H1 (cell line): Measurements from ENCODE around the gene GDF2. TPM values are rescaled to one million over a fixed set of nuclear protein-coding genes. Genes with fewer than 3 reads are reported as not detected.

Experiments used
- CTCF ChIA-PET: fragments of 300-600 bp; sonication (Branson Sonifier 250); formaldehyde crosslinking; loops from one replicate; lab custom pipeline; 2021; ENCODE audit not compliant: partially characterized antibody; lab: Charles Lee
- POLR2A ChIA-PET: fragments of 300-600 bp; sonication (Branson Sonifier 250); formaldehyde crosslinking; loops from one replicate; lab custom pipeline; 2021; ENCODE audit warnings: inconsistent platforms; ENCODE audit not compliant: partially characterized antibody; lab: Charles Lee
- DNase-seq, 2 experiments: peaks; one replicate each; pipeline versions ENCODE4 v3.0.0 to v3.0.0-alpha.2; 2010 to 2022; ENCODE audit warnings: low spot score in 2 of 2, low read depth in 1 of 2, mixed read lengths in 1 of 2
- FAIRE-seq: peaks from 2 replicates; lab custom pipeline; 2011; peaks lifted over from hg19 to GRCh38; lab: Jason Lieb, UNC
- H2AFZ ChIP-seq: 2 replicates; pipeline ENCODE4 v1.8.1; 2012; ENCODE audit warnings: low read length, inconsistent platforms
- H2AK5ac ChIP-seq: 2 replicates; pipeline ENCODE4 v1.6.1; 2013; ENCODE audit warnings: low read depth, low read length
- H2BK120ac ChIP-seq: replicated peaks from 2 replicates; pipeline ENCODE3; 2013; ENCODE audit warnings: low read depth, low read length, inconsistent platforms
- H2BK12ac ChIP-seq: 2 replicates; pipeline ENCODE4 v1.6.1; 2013; ENCODE audit warnings: low read depth, low read length
- H2BK15ac ChIP-seq: 2 replicates; pipeline ENCODE4 v1.6.1; 2013; ENCODE audit warnings: low read length
- H2BK20ac ChIP-seq: 2 replicates; pipeline ENCODE4 v1.6.1; 2013; ENCODE audit warnings: low read length
- H2BK5ac ChIP-seq: 2 replicates; pipeline ENCODE4 v1.6.1; 2013; ENCODE audit warnings: low read depth, low read length
- H3K14ac ChIP-seq: 2 replicates; pipeline ENCODE4 v1.6.1; 2013; ENCODE audit warnings: inconsistent platforms; ENCODE audit not compliant: insufficient read length
- H3K18ac ChIP-seq: 2 replicates; pipeline ENCODE4 v1.6.1; 2013; ENCODE audit warnings: low read length; ENCODE audit errors: extremely low read depth
- H3K23ac ChIP-seq: 2 replicates; pipeline ENCODE4 v1.6.1; 2013; ENCODE audit warnings: inconsistent platforms; ENCODE audit not compliant: insufficient read length
- H3K23me2 ChIP-seq: 2 replicates; pipeline ENCODE4 v1.6.1; 2013; ENCODE audit warnings: low read depth, low read length
- H3K27ac ChIP-seq: 2 replicates; pipeline ENCODE4 v1.6.1; 2011; ENCODE audit warnings: low read depth, low read length, inconsistent platforms
- H3K27me3 ChIP-seq, 4 experiments: replicated peaks in 1 of 4; 1 replicate in 1 of 4; 2 replicates in 3 of 4; pipeline versions ENCODE4 v1.6.1 to v1.8.1; 2011 to 2013; ENCODE audit warnings: low read length in 3 of 4, mild to moderate bottlenecking in 3 of 4, inconsistent platforms in 2 of 4, mixed read lengths in 2 of 4, moderate library complexity in 1 of 4; ENCODE audit not compliant: control insufficient read depth in 3 of 4, insufficient read depth in 3 of 4; ENCODE audit errors: extremely low read depth in 1 of 4
- H3K36me3 ChIP-seq, 4 experiments: 2 replicates each; pipeline versions ENCODE4 v1.6.1 to v1.8.1; 2011 to 2013; ENCODE audit warnings: mild to moderate bottlenecking in 4 of 4, low read length in 3 of 4, moderate library complexity in 2 of 4, control low read depth in 1 of 4, inconsistent platforms in 1 of 4; ENCODE audit not compliant: insufficient read depth in 4 of 4, control insufficient read depth in 2 of 4
- H3K4ac ChIP-seq: replicated peaks from 2 replicates; pipeline ENCODE3; 2013; ENCODE audit warnings: low read length, low read depth, mixed read lengths, inconsistent platforms; ENCODE audit not compliant: insufficient read length
- H3K4me1 ChIP-seq, 4 experiments: replicated peaks in 1 of 4; 1 replicate in 1 of 4; 2 replicates in 3 of 4; pipeline versions ENCODE4 v1.6.1 to v1.8.1; 2011 to 2013; ENCODE audit warnings: low read length in 3 of 4, inconsistent platforms in 2 of 4, mixed read lengths in 1 of 4; ENCODE audit not compliant: insufficient read depth in 4 of 4, control insufficient read depth in 3 of 4
- H3K4me2 ChIP-seq, 2 experiments: 2 replicates each; pipeline versions ENCODE4 v1.6.1 to v1.8.1; 2011 to 2013; ENCODE audit warnings: low read depth in 2 of 2, low read length in 2 of 2, control low read depth in 1 of 2, inconsistent platforms in 1 of 2, mild to moderate bottlenecking in 1 of 2; ENCODE audit not compliant: insufficient read depth in 1 of 2
- H3K4me3 ChIP-seq, 4 experiments: fragments of 200-600, 300-600 bp in 1 of 4; sonication (generic), shearing (Covaris generic), sonication (Bioruptor Twin) in 1 of 4; 2 replicates each; pipeline versions ENCODE4 v1.5.1 to v1.8.1; 2011 to 2016; ENCODE audit warnings: low read length in 4 of 4, low read depth in 3 of 4, control low read depth in 2 of 4, inconsistent platforms in 2 of 4, mild to moderate bottlenecking in 2 of 4, mixed read lengths in 1 of 4, moderate library complexity in 1 of 4; ENCODE audit not compliant: insufficient read depth in 2 of 4; ENCODE audit errors: extremely low read depth in 1 of 4
- H3K56ac ChIP-seq: replicated peaks from 2 replicates; pipeline ENCODE3; 2013; ENCODE audit warnings: low read depth, mild to moderate bottlenecking, mixed read lengths, low read length, inconsistent platforms; ENCODE audit not compliant: insufficient read length
- H3K79me1 ChIP-seq: 2 replicates; pipeline ENCODE4 v1.6.1; 2013; ENCODE audit warnings: low read depth, low read length, control low read depth
- H3K79me2 ChIP-seq, 2 experiments: 2 replicates each; pipeline versions ENCODE4 v1.6.1 to v1.8.1; 2012 to 2013; ENCODE audit warnings: low read length in 2 of 2, mild to moderate bottlenecking in 2 of 2, inconsistent platforms in 1 of 2; ENCODE audit not compliant: insufficient read depth in 2 of 2, control insufficient read depth in 1 of 2
- H3K9ac ChIP-seq, 4 experiments: replicated peaks in 1 of 4; 1 replicate in 1 of 4; 2 replicates in 3 of 4; pipeline versions ENCODE4 v1.6.1 to v1.8.1; 2011 to 2013; ENCODE audit warnings: low read depth in 3 of 4, low read length in 3 of 4, control low read depth in 2 of 4, mild to moderate bottlenecking in 2 of 4, moderate library complexity in 2 of 4, inconsistent platforms in 1 of 4; ENCODE audit errors: extremely low read depth in 1 of 4
- H3K9me3 ChIP-seq, 2 experiments: 2 replicates each; pipeline versions ENCODE4 v1.6.1 to v1.8.1; 2012 to 2013; ENCODE audit warnings: mild to moderate bottlenecking in 2 of 2, moderate library complexity in 2 of 2, control low read depth in 1 of 2, inconsistent platforms in 1 of 2, low read depth in 1 of 2, low read length in 1 of 2, mixed read lengths in 1 of 2; ENCODE audit not compliant: insufficient read depth in 2 of 2
- H4K20me1 ChIP-seq, 2 experiments: replicated peaks in 1 of 2; 2 replicates each; pipeline versions ENCODE3 to v1.8.1; 2011 to 2013; ENCODE audit warnings: inconsistent platforms in 2 of 2, low read length in 2 of 2, mild to moderate bottlenecking in 1 of 2; ENCODE audit not compliant: insufficient read depth in 2 of 2, control insufficient read depth in 1 of 2
- H4K5ac ChIP-seq: 2 replicates; pipeline ENCODE4 v1.6.1; 2013; ENCODE audit warnings: low read length, low read depth, mixed read lengths, inconsistent platforms; ENCODE audit not compliant: insufficient read length
- H4K8ac ChIP-seq: 2 replicates; pipeline ENCODE4 v1.8.0; 2013; ENCODE audit warnings: mild to moderate bottlenecking, moderate library complexity, low read length, inconsistent platforms; ENCODE audit not compliant: insufficient read depth; ENCODE audit errors: extremely low read depth
- H4K91ac ChIP-seq: replicated peaks from 2 replicates; pipeline ENCODE3; 2013; ENCODE audit warnings: low read length, mixed read lengths, inconsistent platforms; ENCODE audit not compliant: insufficient read length
- CTBP2 ChIP-seq: IDR thresholded peaks from 2 replicates; pipeline ENCODE4 v1.7.0; 2011; ENCODE audit warnings: borderline replicate concordance, mild to moderate bottlenecking, moderate library complexity, mixed read lengths, low read length; ENCODE audit not compliant: insufficient read depth, insufficient read length
- FOSL1 ChIP-seq: IDR thresholded peaks from 2 replicates; pipeline ENCODE4 v1.6.1; 2011; ENCODE audit warnings: mild to moderate bottlenecking, low read depth, low read length, moderate library complexity; ENCODE audit not compliant: insufficient read depth
- JUND ChIP-seq: IDR thresholded peaks from 2 replicates; pipeline ENCODE4 v1.6.1; 2011; ENCODE audit warnings: mild to moderate bottlenecking, improper control_type of control experiment, low read length
- KDM5A ChIP-seq: fragments of 200-600 bp; IDR thresholded peaks from 2 replicates; pipeline ENCODE4 v1.7.1; 2012; ENCODE audit warnings: mild to moderate bottlenecking, low read length, inconsistent platforms, mixed read lengths
- PHF8 ChIP-seq: fragments of 200-600 bp; sonication (generic); conservative IDR thresholded peaks from 2 replicates; pipeline ENCODE4 v1.7.1; 2012; ENCODE audit warnings: low read depth, mild to moderate bottlenecking, inconsistent platforms, low read length, moderate library complexity
- POLR2A ChIP-seq, 2 experiments: IDR thresholded peaks; 1 replicate in 1 of 2; 2 replicates in 1 of 2; pipeline ENCODE4 v1.6.1; 2011; ENCODE audit warnings: low read depth in 2 of 2, low read length in 2 of 2, mild to moderate bottlenecking in 2 of 2; ENCODE audit errors: control extremely low read depth in 1 of 2
- POU5F1 ChIP-seq: IDR thresholded peaks from 2 replicates; pipeline ENCODE4 v1.6.1; 2011; ENCODE audit warnings: low read depth, mild to moderate bottlenecking, low read length, moderate library complexity
- RNF2 ChIP-seq: fragments of 200-900, 300-1000 bp; sonication (generic); IDR thresholded peaks from 2 replicates; pipeline ENCODE4 v1.7.1; 2016; ENCODE audit warnings: borderline replicate concordance, low read depth, mild to moderate bottlenecking, antibody characterized with exemption, low read length; ENCODE audit not compliant: poor library complexity, severe bottlenecking; ENCODE audit errors: missing control alignments
- SIX5 ChIP-seq: IDR thresholded peaks from 2 replicates; pipeline ENCODE4 v1.6.1; 2011; ENCODE audit warnings: mild to moderate bottlenecking, low read depth, low read length
- YY1 ChIP-seq: IDR thresholded peaks from 2 replicates; pipeline ENCODE4 v1.6.1; 2011; ENCODE audit warnings: low read depth, mild to moderate bottlenecking, low read length
- WGBS, 2 experiments: shearing (Covaris generic) in 1 of 2; methylation state at CpG; one replicate each; pipeline versions ENCODE4 v1.1.6 to v1.1.7; 2013 to 2015; ENCODE audit warnings: low lambda C conversion rate in 2 of 2, mixed read lengths in 2 of 2, inconsistent platforms in 1 of 2, low coverage in 1 of 2, missing lambda C conversion rate in 1 of 2; ENCODE audit not compliant: insufficient replicate concordance in 2 of 2, insufficient coverage in 1 of 2, insufficient read length in 1 of 2; ENCODE audit errors: extremely low coverage in 1 of 2, missing lambda C conversion rate in 1 of 2; 5-methylcytosine and 5-hydroxymethylcytosine counted together
- polyA plus RNA-seq, 7 experiments: library from polyadenylated mRNA; depleted of rRNA in 3 of 7; stranded (reverse) in 5 of 7; unstranded in 2 of 7; fragments of >200 nt in 5 of 7; fragments of 200-250 nt in 2 of 7; gene quantifications; 1 replicate in 5 of 7; 2 replicates in 1 of 7; 4 replicates in 1 of 7; pipeline versions ENCODE4 v1.2.1 to v1.2.3, GENCODE V29; 2011 to 2013; ENCODE audit warnings: missing spikeins in 2 of 7, mixed read lengths in 2 of 7
- total RNA-seq: library from RNA; stranded (reverse); fragmentation: NEBNext Ultra II Directional; extraction: Animal tissue kit (Norgen Biotek cat#: 25700); gene quantifications from 2 replicates; pipeline ENCODE4 v1.2.1, GENCODE V29; 2021
- TF ChIP-seq, protein P1 (sequence below), 3 experiments: IDR thresholded peaks; 1 replicate in 2 of 3; 2 replicates in 1 of 3; pipeline versions ENCODE4 v1.5.1 to v1.6.1; 2011; ENCODE audit warnings: low read length in 3 of 3, mild to moderate bottlenecking in 3 of 3, inconsistent platforms in 2 of 3, low read depth in 1 of 3, moderate library complexity in 1 of 3; ENCODE audit not compliant: insufficient read depth in 1 of 3; ENCODE audit errors: control extremely low read depth in 1 of 3

The GDF2 gene
- total and polyA plus RNA-seq, 2 of the 8 experiments (the other 6 are each of a cell fraction or from before 2014, with no cell fraction given): not detected

DNA sequence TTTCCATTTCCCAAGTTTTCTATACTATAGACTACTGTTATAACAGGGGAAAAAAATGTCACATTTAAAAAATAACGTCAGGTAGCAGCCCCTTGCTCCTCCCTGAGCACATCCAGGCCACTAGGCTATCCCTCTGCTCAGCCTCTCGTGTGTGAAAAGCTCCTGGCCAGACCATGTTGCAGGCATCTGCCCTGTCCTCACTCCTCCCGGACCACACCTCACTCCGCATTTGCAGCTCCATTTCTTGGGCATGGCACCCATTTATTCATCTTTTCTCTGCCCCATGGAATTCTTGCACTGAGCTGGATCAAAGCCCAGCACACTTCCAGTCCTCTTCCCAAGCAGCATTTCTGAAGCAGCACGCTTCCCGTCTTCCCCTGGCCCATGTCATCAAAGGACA is 1.4 kb upstream of the GDF2 start:
- WGBS, 2 experiments: 92% methylated on average over 6 of the region's 6 CpGs; no CpG with 5 or more reads in 1 of the 2 experiments
- no peak overlapping the region for H4K91ac ChIP-seq

More for the DNA sequence above, 1.4 kb upstream of the GDF2 start:
- Histone ChIP-seq H2AFZ (no peak overlapping the region), H3K9ac (no peak overlapping the region), H3K18ac (no peak overlapping the region), H3K4ac (no peak overlapping the region), H4K8ac (no peak overlapping the region), H2BK12ac (no peak overlapping the region), H3K14ac (no peak overlapping the region), H3K4me2 (no peak overlapping the region), H2BK120ac (no peak overlapping the region), H3K27me3 (no peaks in the 10 kb centered on the region; a peak in 1 of 7 replicates), H3K9me3 (no peaks in the 10 kb centered on the region), H3K36me3 (no peaks in the 10 kb centered on the region), H3K4me3 (no peak overlapping the region), H3K27ac (no peak overlapping the region), H3K79me2 (no peaks in the 10 kb centered on the region), H2BK5ac (no peak overlapping the region), H3K23ac (no peak overlapping the region), H4K5ac (no peak overlapping the region), H2AK5ac (no peak overlapping the region), H4K20me1 (no peaks in the 10 kb centered on the region), H3K23me2 (no peaks in the 10 kb centered on the region), H3K79me1 (no peaks in the 10 kb centered on the region), H2BK20ac (no peak overlapping the region), H3K56ac (no peak overlapping the region), H2BK15ac (no peak overlapping the region), H3K4me1 (no peaks in the 10 kb centered on the region)
- TF ChIP-seq POLR2A (IDR thresholded peaks at IDR 0.05; ENCODE audit: control extremely low read depth in 1 of 2, low read depth in 2 of 2, low read length in 2 of 2): no peak
- no peak for TF ChIP-seq CTBP2
- no peak for TF ChIP-seq RNF2
- TF ChIP-seq SIX5: no peak
- no peak for TF ChIP-seq PHF8
- no peak for TF ChIP-seq POU5F1
- no peak for TF ChIP-seq YY1
- TF ChIP-seq JUND: no peak
- no peak for TF ChIP-seq FOSL1
- TF ChIP-seq, protein P1, sequence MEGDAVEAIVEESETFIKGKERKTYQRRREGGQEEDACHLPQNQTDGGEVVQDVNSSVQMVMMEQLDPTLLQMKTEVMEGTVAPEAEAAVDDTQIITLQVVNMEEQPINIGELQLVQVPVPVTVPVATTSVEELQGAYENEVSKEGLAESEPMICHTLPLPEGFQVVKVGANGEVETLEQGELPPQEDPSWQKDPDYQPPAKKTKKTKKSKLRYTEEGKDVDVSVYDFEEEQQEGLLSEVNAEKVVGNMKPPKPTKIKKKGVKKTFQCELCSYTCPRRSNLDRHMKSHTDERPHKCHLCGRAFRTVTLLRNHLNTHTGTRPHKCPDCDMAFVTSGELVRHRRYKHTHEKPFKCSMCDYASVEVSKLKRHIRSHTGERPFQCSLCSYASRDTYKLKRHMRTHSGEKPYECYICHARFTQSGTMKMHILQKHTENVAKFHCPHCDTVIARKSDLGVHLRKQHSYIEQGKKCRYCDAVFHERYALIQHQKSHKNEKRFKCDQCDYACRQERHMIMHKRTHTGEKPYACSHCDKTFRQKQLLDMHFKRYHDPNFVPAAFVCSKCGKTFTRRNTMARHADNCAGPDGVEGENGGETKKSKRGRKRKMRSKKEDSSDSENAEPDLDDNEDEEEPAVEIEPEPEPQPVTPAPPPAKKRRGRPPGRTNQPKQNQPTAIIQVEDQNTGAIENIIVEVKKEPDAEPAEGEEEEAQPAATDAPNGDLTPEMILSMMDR (IDR thresholded peaks at IDR 0.05; ENCODE audit: control extremely low read depth in 1 of 3, insufficient read depth in 1 of 3, low read depth in 1 of 3, low read length in 3 of 3): no peak
- TF ChIP-seq KDM5A: no peak
- ChIA-PET CTCF (interaction anchor here (1.0 to 4.6 kb wide), 3 partner anchors 9 to 296 kb away, joined by 6 to 19 read pairs (median 6); no protein-coding TSS in a partner anchor), POLR2A (no interaction called here)
- no peak for DNase-seq
- FAIRE-seq: no peak
